Hypothalamus (tissue), 51 donors: ENCODE measurements around the gene CLCN7.
"Not testable (repeated sequence)": the region's sequence is repeated elsewhere in the genome, so short reads cannot be mapped to it uniquely, and the experiment has no call there.

Experiments
- DNase-seq, 51 donors: peaks; one replicate each; lab custom pipeline; 2025; lab: John Stamatoyannopoulos, UW

Gene CLCN7

DNA sequence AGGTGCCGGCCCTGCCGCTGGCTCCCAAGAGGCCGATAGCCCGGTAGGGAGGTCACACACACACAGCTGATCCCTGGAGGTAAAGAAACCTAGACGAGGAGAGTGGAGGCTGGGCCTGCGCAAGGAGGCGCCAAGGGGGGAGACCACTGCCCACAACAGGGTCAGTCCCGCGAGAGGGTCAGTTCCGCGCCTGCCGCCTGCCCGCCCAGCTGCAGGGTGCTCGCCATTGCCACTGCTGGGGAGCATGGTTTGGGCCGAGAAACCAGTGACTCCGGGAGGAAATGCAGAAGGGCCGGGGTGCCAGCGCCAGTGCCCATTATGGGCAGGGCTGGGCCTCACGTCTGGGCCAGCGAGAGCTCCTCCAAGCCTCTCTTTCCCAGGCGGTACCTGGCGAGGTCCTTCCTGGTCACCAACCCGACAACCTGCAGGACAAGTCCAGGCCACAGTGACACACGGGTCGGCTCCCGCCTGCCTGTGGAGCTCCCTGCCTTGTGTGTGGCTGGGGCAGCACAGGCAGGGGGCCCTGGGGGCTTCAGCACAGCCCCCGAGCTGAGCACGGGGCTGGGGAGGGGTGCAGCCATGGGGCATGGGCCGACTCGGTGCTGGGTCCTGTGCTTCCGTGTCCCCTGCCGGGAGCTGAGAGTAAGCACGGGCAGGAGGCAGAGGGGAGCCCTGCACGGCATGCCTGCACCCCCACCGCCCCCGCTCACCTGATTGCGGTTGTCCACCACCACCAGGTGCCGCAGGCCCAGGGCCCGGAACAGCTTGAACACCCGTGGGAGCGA, 28.3 kb downstream of the CLCN7 start:
- DNase-seq, result no peak

- DNase-seq, result no peak
These were observed 29.2 kb downstream of the CLCN7 start for GRCh38 chr16:1445518-1446203.

DNA sequence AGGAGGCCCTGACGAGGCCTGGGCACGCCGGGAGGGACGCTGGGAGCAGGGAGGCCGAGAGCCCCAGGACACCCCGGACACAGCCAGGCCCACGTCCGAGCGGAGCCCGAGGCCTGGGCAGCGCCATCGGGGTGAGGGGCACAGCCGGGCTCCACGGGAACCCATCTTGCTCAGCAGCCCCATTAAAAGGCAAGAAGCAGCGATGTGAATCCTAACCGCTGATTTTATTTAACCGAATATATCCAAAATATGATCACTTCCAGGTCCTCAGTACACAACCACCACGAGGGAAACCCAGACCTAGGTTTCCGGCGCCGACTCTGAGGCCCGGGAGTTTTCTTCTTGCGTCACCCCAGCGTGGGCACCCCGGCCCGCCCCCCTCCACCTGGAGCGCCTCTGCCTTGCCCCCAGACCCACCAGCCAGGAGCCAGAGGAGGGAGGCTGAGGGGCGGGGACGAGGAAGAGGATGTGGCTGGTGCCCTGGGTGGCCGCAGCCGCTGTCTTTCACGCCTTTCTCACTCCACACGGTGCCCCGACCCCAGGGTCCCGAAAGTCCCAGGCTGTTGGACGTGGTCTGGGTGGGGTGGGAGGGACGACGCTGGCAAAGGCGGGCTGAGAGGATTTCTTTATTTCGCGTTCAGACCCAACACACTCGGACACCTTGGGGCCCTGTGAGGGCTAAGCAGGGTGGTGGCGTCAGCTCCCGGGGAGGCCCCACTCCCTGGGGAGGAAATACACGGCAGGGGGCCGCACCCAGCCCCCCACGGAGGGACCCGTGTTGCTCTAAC, 29.9 kb downstream of the CLCN7 start:
- no peak for DNase-seq

GRCh38 chr16:1443980-1444729, 30.7 kb downstream of the CLCN7 start, which contains the start of gene CCDC154:
TSS of gene CCDC154 (minus strand) at chr16:1444556. CDS start at chr16:1444322, 234 bp downstream.
- DNase-seq, result no peak

DNA sequence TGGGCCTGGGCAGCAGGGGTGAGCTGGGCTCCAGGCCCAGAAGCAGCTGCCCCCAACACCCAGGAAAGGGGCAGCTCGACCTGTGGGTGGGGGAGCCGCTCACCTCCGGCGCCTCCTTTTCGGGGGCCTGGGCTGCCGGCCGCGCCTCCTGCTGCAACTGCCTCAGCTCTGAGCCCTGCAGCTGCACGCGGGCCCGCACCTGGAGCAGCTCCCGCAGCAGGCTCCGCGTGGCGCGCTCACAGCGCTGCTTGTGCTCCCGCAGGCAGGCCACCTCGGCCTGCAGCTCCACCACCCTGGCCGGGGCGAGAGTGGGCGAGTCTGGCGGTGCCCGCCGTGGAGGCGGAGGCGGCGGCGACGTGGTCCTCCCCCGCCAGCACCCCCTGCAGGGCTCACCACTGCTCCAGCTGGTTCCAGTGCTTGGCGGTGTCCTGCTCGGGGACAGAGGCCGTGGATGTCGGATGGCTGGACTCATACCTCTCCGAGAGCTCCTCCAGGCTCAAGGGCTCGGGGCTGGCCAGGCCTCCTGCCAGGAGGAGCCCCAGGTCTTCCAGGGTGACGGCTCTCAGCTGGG, 31.3 kb downstream of the CLCN7 start:
- no peak for DNase-seq

- no peak for DNase-seq
These were observed 32.1 kb downstream of the CLCN7 start for GRCh38 chr16:1442697-1443096.

GRCh38 chr16:1441391-1441829, 33.4 kb downstream of the CLCN7 start:
- DNase-seq, result no peak

- not testable (repeated sequence) for DNase-seq
These were observed 35.1 kb downstream of the CLCN7 start for GRCh38 chr16:1439699-1440074.

DNA sequence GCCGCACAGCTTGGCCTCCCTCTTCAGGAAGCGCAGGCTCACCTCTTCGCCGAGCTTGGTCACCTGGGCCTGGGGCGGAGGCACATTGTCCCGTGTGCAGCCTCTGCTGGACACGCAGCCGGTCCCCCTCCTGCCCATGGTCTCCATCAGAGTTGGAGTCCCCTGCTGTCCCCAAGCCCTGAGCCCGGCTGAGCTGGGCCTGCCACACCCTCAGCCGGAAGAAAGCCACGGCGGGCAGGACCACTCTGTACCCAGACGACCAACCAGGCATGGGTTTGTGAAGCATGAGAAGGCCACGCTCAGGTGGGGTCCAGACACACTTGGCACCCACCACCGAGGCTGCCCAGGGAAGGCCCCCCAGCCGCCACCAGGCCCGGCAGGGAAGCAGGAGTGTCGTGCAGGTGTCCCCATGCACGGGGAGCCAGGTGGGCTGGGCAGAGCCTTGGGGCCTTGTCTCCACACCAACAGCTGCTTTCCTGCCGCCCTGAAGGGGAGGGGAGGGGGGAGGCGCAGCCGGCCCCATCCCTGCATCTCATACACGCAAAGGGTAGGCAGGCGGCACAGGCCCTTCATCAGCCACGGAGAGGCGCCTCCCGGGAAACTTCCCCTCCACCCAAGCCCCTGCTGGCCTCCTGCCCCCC, 35.6 kb downstream of the CLCN7 start:
- DNase-seq, result no peak

GRCh38 chr16:1438229-1439057, 36.4 kb downstream of the CLCN7 start:
- no peak for DNase-seq

- DNase-seq, result no peak
These were observed 37.2 kb downstream of the CLCN7 start for GRCh38 chr16:1437606-1438005.

DNA sequence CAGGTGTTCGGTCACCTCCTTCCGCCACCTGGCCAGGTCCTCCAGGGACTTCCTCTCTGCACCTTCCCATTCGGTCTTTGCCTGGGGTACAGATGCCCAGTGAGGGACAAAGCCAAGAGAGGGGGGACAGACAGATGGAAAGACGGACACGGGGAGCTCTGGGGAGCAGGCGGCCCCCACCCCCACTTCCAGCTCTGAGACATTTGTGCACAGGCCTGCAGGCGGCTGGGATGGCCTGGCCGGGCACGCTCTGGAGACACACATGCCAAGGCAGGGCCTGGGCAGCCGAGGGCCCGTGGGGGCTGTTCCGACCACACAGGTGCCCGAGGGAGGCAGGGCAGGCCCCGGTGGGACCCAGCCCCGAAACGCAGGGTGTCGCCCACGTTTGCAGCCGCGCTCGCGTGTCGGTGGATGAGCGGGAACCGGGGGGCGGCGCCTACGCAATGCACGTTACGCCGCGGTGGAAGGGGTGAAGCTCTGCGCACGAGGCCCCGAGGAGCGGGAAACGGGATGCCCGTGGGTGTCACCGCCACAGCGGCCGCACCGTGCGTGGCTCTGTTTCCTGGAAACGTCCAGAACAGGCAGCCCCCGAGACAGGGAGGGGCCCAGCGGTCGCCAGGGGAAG, 38.0 kb downstream of the CLCN7 start:
- no peak for DNase-seq

GRCh38 chr16:1435921-1436697, 38.7 kb downstream of the CLCN7 start:
- no peak for DNase-seq

DNA sequence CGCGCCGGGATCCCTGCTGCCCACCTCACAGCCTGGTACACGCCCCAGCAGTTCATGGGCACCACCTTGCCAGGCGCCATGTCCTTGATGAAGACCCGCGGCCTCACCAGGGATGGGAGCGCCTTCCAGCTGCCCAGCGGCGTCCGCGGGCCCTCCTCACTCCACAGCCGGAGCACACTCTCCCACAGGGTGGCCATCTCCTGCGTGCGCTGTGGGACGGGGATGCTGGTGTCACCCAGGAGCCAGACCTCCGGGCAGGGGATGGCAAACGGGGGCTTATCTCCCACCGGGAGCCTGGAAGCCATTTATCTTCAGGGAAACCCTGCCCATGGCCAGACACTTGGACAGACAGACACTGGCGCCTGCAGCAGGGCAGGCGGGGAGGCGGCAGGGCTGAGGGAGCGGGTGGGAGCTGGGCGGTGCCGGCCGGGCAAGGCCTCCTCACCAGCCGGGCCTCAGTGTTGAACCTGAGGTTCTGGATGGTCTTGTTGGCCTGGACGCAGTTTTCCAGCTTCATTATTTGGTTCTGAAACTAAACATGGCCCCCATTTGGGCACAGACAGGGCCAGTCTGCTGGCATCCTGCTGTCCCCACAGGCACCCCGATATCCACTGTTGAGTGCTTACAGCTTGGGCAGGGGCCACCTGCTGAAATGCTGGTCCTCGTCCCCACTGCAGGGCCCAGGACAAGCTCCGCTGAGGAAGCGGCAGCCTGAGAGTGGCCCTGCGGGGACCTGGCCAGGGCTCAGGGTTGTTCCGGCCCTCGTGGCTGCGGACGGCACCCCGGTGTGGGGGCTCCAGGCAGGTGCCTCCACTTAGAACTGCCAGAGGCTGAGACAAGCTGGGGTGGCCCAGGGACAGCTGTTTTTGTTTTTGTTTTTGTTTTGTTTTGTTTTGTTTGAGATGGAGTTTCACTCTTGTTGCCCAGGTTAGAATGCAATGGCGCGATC, 39.9 kb downstream of the CLCN7 start:
- no peak for DNase-seq

- DNase-seq, result no peak
These were observed 41.1 kb downstream of the CLCN7 start for GRCh38 chr16:1433756-1434155.

DNA sequence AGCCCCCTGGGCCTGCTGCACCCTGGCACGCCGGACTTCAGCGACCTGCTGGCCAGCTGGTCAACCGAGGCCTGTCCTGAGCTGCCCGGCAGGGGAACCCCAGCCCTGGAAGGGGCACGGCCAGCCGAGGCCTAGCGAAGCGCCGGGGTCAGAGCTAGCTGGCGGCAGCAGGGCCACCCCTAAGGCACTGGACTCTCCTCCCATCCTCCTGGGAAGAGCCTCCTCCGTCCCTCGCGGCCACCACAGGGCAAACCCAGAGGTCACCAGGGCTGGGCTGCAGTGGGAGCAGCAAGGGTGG, 41.6 kb downstream of the CLCN7 start:
- no peak for DNase-seq
